ENCODE results near the gene PHF23. TPM values are rescaled to one million over a fixed set of nuclear protein-coding genes. Genes with fewer than 3 reads are reported as not detected.

Gene PHF23
- polyA plus RNA-seq, 4 donors = 51.8 to 74.3 (median 60.9) TPM

GRCh38 chr17:7221278-7222092 is 17.8 kb downstream of the PHF23 start:
- DNase-seq (ENCODE audit: low read depth in 4 of 4, low spot score in 2 of 4) = no peak

- no peak for DNase-seq (ENCODE audit: low read depth in 4 of 4, low spot score in 2 of 4)
Observed at GRCh38 chr17:7220593-7221277, 18.5 kb downstream of the PHF23 start.

GRCh38 chr17:7219812-7220592 is 19.3 kb downstream of the PHF23 start, which contains the start of the genes ACADVL and DLG4:
ACADVL (plus strand) TSS chr17:7219938; CDS start chr17:7219985, 47 bp downstream.
DLG4 (minus strand) TSS chr17:7219836.
- DNase-seq (ENCODE audit: low read depth in 4 of 4, low spot score in 2 of 4) = no peak

- DNase-seq (ENCODE audit: low read depth in 4 of 4, low spot score in 2 of 4) = no peak
Observed at GRCh38 chr17:7219229-7219811, 19.9 kb downstream of the PHF23 start.

GRCh38 chr17:7218758-7219157 is 20.5 kb downstream of the PHF23 start:
- DNase-seq (ENCODE audit: low read depth in 4 of 4, low spot score in 2 of 4) = no peak

GRCh38 chr17:7218166-7218565 is 21.1 kb downstream of the PHF23 start:
- no peak for DNase-seq (ENCODE audit: low read depth in 4 of 4, low spot score in 2 of 4)

- DNase-seq (ENCODE audit: low read depth in 4 of 4, low spot score in 2 of 4) = no peak
Observed at GRCh38 chr17:7217113-7217987, 21.9 kb downstream of the PHF23 start.

- DNase-seq (ENCODE audit: low read depth in 4 of 4, low spot score in 2 of 4) = no peak
Observed at GRCh38 chr17:7216242-7217112, 22.8 kb downstream of the PHF23 start.

- DNase-seq (ENCODE audit: low read depth in 4 of 4, low spot score in 2 of 4) = no peak
Observed at GRCh38 chr17:7215652-7216180, 23.5 kb downstream of the PHF23 start.

GRCh38 chr17:7215136-7215638 is 24.1 kb downstream of the PHF23 start:
- peak in 1 of 4 donors; percentile 90 for DNase-seq (ENCODE audit: low read depth in 4 of 4, low spot score in 2 of 4)

GRCh38 chr17:7214300-7215135 is 24.7 kb downstream of the PHF23 start:
- DNase-seq (ENCODE audit: low read depth in 4 of 4, low spot score in 2 of 4) = peak in 3 of 4 donors; percentile 96 to 98 (median 98)

- DNase-seq (ENCODE audit: low read depth in 4 of 4, low spot score in 2 of 4) = peak in 3 of 4 donors; percentile 84 to 94 (median 94)
Observed at GRCh38 chr17:7213895-7214299, 25.4 kb downstream of the PHF23 start.

GRCh38 chr17:7211491-7212273 is 27.6 kb downstream of the PHF23 start:
- no peak for DNase-seq (ENCODE audit: low read depth in 4 of 4, low spot score in 2 of 4)

- no peak for DNase-seq (ENCODE audit: low read depth in 4 of 4, low spot score in 2 of 4)
Observed at GRCh38 chr17:7208754-7209460, 30.4 kb downstream of the PHF23 start.

- DNase-seq (ENCODE audit: low read depth in 4 of 4, low spot score in 2 of 4) = no peak
Observed at GRCh38 chr17:7208027-7208571, 31.2 kb downstream of the PHF23 start.

Measured in left renal cortex interstitium (tissue), 4 donors.